K562 (cell line): ENCODE data around the gene HEXD. TPM values are rescaled to one million over a fixed set of nuclear protein-coding genes. Genes with fewer than 3 reads are reported as not detected.

Experiments used
- BRF1 ChIP-seq: IDR thresholded peaks from 3 replicates; pipeline ENCODE4 v1.6.1; 2011; ENCODE audit warnings: borderline replicate concordance, mild to moderate bottlenecking; ENCODE audit not compliant: insufficient read length; ENCODE audit errors: extremely low read depth
- CBFA2T3 ChIP-seq: fragments of 450-650 bp; IDR thresholded peaks from 2 replicates; pipeline ENCODE4 v1.6.1; 2017
- CBX1 ChIP-seq: sonication (generic); IDR thresholded peaks from 2 replicates; pipeline ENCODE4 v1.6.1; 2016; ENCODE audit warnings: antibody characterized with exemption, low read depth, mild to moderate bottlenecking
- CEBPB ChIP-seq: fragments of 450-650 bp; IDR thresholded peaks from 2 replicates; pipeline ENCODE4 v1.6.1; 2016; ENCODE audit warnings: missing genetic modification characterization, missing compliant biosample characterization
- ESRRB ChIP-seq: fragments of 250-450 bp; sonication (Bioruptor Pico); IDR thresholded peaks from 2 replicates; pipeline ENCODE4 v1.5.0; 2020; ENCODE audit warnings: mild to moderate bottlenecking, moderate library complexity, borderline replicate concordance
- ETS2 ChIP-seq: IDR thresholded peaks from 2 replicates; pipeline ENCODE4 v1.6.1; 2016; ENCODE audit warnings: borderline replicate concordance, missing genetic modification characterization, mild to moderate bottlenecking, moderate library complexity, missing compliant biosample characterization; ENCODE audit not compliant: poor library complexity, severe bottlenecking
- MIER1 ChIP-seq: fragments of 450-650 bp; IDR thresholded peaks from 2 replicates; pipeline ENCODE4 v1.6.1; 2016; ENCODE audit warnings: antibody characterized with exemption, mild to moderate bottlenecking, low read depth
- NR1H2 ChIP-seq: sonication (generic); formaldehyde crosslinking; IDR thresholded peaks from 2 replicates; pipeline ENCODE4 v1.4.0; 2020; ENCODE audit warnings: mild to moderate bottlenecking, missing genetic modification reagents
- NRF1 ChIP-seq, 2 experiments: fragments of 450-650 bp; IDR thresholded peaks in 1 of 2; conservative IDR thresholded peaks in 1 of 2; 2 replicates each; pipeline ENCODE4 v1.6.1; 2014; ENCODE audit warnings: mild to moderate bottlenecking in 2 of 2
- RCOR1 ChIP-seq, 2 experiments: IDR thresholded peaks; 2 replicates each; pipeline ENCODE4 v1.6.1; 2012; ENCODE audit warnings: low read depth in 2 of 2, low read length in 2 of 2, borderline replicate concordance in 1 of 2, improper control_type of control experiment in 1 of 2
- SIRT6 ChIP-seq: IDR thresholded peaks from one replicate; pipeline ENCODE4 v1.6.1; 2012; ENCODE audit warnings: low read depth, mild to moderate bottlenecking, control low read depth, inconsistent platforms, low read length, moderate library complexity
- SMC3 ChIP-seq: conservative IDR thresholded peaks from 2 replicates; pipeline ENCODE4 v1.6.1; 2011; ENCODE audit warnings: low read depth, low read length, improper control_type of control experiment; ENCODE audit not compliant: insufficient read depth
- SPI1 ChIP-seq: IDR thresholded peaks from 2 replicates; pipeline ENCODE4 v1.6.1; 2011; ENCODE audit warnings: low read depth, low read length, control low read depth, borderline replicate concordance
- ZEB2 ChIP-seq: fragments of 450-650 bp; IDR thresholded peaks from 2 replicates; pipeline ENCODE4 v1.6.1; 2016
- ZNF398 ChIP-seq: fragments of 250-450 bp; sonication (Bioruptor Pico); IDR thresholded peaks from 2 replicates; pipeline ENCODE4 v1.8.0; 2021; ENCODE audit warnings: moderate library complexity, mild to moderate bottlenecking, inconsistent platforms
- ZNF639 ChIP-seq, 2 experiments: fragments of 200-800 bp in 1 of 2; sonication (Bioruptor generic) in 1 of 2; sonication (generic) in 1 of 2; formaldehyde crosslinking in 1 of 2; IDR thresholded peaks in 1 of 2; conservative IDR thresholded peaks in 1 of 2; 2 replicates each; pipeline versions ENCODE4 v1.5.0 to v1.6.1; 2016 to 2020; ENCODE audit warnings: missing compliant biosample characterization in 1 of 2, missing genetic modification characterization in 1 of 2, missing genetic modification reagents in 1 of 2
- ZNF707 ChIP-seq: fragments of 250-450 bp; sonication (Bioruptor Pico); conservative IDR thresholded peaks from 2 replicates; pipeline ENCODE4 v1.8.0; 2022; ENCODE audit warnings: inconsistent platforms, mild to moderate bottlenecking, moderate library complexity
- polyA plus RNA-seq, 8 experiments: library from polyadenylated mRNA; depleted of rRNA in 4 of 8; stranded (reverse) in 5 of 8; unstranded in 3 of 8; fragments of >200 nt; fragmentation: Nextera tagmentation in 2 of 8; fragmentation: Illumina TruSeq in 1 of 8; extraction: Ambion mirVana in 2 of 8; extraction: Trizol in 1 of 8; gene quantifications; 2 replicates each; pipeline versions ENCODE4 v1.2.1 to v1.2.3, GENCODE V29; 2011 to 2014; ENCODE audit warnings: inconsistent platforms in 1 of 8, missing spikeins in 1 of 8
- total RNA-seq, 7 experiments: library from RNA; depleted of rRNA in 6 of 7; stranded (reverse); fragments of >200 nt in 6 of 7; fragmentation: Illumina TruSeq in 2 of 7; extraction: Trizol in 2 of 7; gene quantifications; 2 replicates each; pipeline versions ENCODE4 v1.2.1 to v1.2.3, GENCODE V29; 2011 to 2021; ENCODE audit warnings: low replicate concordance in 1 of 7
- TF ChIP-seq, protein P1 (sequence below): sonication (generic); formaldehyde crosslinking; IDR thresholded peaks from 2 replicates; pipeline ENCODE4 v1.8.1; 2023; ENCODE audit warnings: mild to moderate bottlenecking, missing genetic modification reagents
- TF ChIP-seq, protein P2 (sequence below): IDR thresholded peaks from 3 replicates; pipeline ENCODE4 v1.6.1; 2011; ENCODE audit warnings: borderline replicate concordance, mild to moderate bottlenecking; ENCODE audit not compliant: insufficient read length, insufficient read depth

The HEXD gene
- total and polyA plus RNA-seq, 9 of the 15 experiments (the other 6 are each of a cell fraction or from before 2014, with no cell fraction given): 1.0 to 25.3 (median 10.0) TPM

GRCh38 chr17:82452162-82452561 is 34.0 kb downstream of the HEXD start (continued):
- TF ChIP-seq MIER1 (no peak), SPI1 (peak; percentile 54; the same call in 1 of the 2 replicates), NRF1 (conservative IDR thresholded peaks at IDR 0.05 in 1 of 2, IDR thresholded peaks at IDR 0.05 in 1 of 2) (no peak), ZNF639 (CRISPR knock-in tag; conservative IDR thresholded peaks at IDR 0.05 in 1 of 2, IDR thresholded peaks at IDR 0.05 in 1 of 2) (no peak), CBFA2T3 (peak; percentile 64), ETS2 (tag) (no peak), NR1H2 (CRISPR knock-in tag) (no peak), ZNF398 (CRISPR knock-in tag) (no peak), ZEB2 (peak; percentile 69), RCOR1 (IDR thresholded peaks at IDR 0.05; ENCODE audit: borderline replicate concordance in 1 of 2, low read depth in 2 of 2, low read length in 2 of 2) (no peak), CEBPB (no peak), SIRT6 (no peak), ESRRB (CRISPR knock-in tag) (no peak), SMC3 (no peak), BRF1 (no peak), ZNF707 (CRISPR knock-in tag) (no peak), CBX1 (no peak)
- TF ChIP-seq, protein P1, sequence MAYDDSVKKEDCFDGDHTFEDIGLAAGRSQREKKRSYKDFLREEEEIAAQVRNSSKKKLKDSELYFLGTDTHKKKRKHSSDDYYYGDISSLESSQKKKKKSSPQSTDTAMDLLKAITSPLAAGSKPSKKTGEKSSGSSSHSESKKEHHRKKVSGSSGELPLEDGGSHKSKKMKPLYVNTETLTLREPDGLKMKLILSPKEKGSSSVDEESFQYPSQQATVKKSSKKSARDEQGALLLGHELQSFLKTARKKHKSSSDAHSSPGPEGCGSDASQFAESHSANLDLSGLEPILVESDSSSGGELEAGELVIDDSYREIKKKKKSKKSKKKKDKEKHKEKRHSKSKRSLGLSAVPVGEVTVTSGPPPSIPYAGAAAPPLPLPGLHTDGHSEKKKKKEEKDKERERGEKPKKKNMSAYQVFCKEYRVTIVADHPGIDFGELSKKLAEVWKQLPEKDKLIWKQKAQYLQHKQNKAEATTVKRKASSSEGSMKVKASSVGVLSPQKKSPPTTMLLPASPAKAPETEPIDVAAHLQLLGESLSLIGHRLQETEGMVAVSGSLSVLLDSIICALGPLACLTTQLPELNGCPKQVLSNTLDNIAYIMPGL (CRISPR knock-in tag): no peak
- TF ChIP-seq, protein P2, sequence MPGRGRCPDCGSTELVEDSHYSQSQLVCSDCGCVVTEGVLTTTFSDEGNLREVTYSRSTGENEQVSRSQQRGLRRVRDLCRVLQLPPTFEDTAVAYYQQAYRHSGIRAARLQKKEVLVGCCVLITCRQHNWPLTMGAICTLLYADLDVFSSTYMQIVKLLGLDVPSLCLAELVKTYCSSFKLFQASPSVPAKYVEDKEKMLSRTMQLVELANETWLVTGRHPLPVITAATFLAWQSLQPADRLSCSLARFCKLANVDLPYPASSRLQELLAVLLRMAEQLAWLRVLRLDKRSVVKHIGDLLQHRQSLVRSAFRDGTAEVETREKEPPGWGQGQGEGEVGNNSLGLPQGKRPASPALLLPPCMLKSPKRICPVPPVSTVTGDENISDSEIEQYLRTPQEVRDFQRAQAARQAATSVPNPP: no peak
